Stimulated activated CD8-positive, alpha-beta memory T cell treated with anti-CD3 and anti-CD28 coated beads, Interleukin-15, amount 100 ng/mL, for 1 hour (primary cell): Measurements from ENCODE around the gene CES2.
"Not testable (repeated sequence)": the region's sequence is repeated elsewhere in the genome, so short reads cannot be mapped to it uniquely, and the experiment has no call there.

Experiments used
- DNase-seq: peaks from one replicate; pipeline ENCODE4 v3.0.0-alpha.2; 2020; ENCODE audit warnings: low read depth

CES2 gene

GRCh38 chr16:66934839-66935313, 440 bp upstream of the CES2 start:
- not testable (repeated sequence) for DNase-seq

GRCh38 chr16:66936462-66936861, 1.1 kb downstream of the CES2 start:
- DNase-seq: no peak

DNA sequence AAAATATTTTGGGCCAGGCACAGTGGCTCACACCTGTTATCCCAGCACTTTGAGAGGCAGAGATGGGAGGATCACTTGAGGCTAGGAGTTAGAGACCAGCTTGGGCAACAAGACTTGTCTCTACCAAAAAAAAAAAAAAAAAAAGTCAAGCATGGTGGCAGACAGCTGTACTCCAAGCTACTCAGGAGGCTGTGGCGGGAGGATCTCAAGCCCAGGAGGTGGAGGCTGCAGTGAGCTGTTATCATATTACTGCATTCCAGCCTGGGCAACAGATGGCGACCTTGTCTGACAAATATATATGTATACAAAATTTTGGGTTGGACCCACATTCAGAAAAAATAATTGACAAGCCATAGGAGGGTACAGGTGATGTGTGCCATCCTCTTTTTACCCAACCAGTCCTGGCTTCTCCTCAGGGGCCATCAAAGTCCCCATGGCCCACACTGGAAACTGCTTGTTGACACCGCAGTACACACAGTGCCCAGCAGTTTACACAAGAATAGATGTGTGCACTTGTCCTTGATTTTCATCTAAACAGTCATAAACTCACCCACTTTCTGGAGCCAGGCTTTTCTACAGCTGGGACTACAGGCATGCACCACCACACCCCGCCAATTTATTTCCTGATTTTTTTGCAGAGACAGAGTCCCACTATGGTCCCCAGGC, 1.7 kb downstream of the CES2 start:
- no peak for DNase-seq

- DNase-seq: no peak
Observed at GRCh38 chr16:66937725-66938337, 2.5 kb downstream of the CES2 start.

DNA sequence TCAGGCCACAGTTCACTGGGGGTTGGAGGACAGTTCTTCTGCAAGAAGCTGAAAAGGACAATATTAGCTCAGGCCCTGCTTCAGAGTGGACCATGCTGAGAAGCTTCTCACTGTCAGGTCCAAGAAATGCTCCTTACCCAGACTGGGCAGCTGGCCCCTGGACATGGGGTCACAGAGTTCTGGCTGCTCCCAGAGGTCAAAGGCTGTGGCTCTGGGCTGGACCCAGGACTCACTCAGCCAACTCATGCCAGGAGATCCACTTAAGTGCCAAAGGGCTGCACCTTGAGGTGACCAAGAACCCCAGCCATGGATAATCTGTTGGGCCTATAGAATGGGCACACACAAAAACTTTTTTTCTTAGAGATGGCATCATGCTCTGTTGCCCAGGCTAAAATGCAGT, 4.0 kb downstream of the CES2 start:
- no peak for DNase-seq

DNA sequence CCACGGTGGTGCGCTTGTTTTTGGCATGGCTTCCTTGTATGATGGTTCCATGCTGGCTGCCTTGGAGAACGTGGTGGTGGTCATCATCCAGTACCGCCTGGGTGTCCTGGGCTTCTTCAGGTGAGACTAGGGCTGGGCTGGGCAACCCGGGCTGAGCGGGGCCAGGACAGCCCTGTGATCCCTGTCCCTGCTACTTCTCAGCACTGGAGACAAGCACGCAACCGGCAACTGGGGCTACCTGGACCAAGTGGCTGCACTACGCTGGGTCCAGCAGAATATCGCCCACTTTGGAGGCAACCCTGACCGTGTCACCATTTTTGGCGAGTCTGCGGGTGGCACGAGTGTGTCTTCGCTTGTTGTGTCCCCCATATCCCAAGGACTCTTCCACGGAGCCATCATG, 4.9 kb downstream of the CES2 start:
- no peak for DNase-seq

DNA sequence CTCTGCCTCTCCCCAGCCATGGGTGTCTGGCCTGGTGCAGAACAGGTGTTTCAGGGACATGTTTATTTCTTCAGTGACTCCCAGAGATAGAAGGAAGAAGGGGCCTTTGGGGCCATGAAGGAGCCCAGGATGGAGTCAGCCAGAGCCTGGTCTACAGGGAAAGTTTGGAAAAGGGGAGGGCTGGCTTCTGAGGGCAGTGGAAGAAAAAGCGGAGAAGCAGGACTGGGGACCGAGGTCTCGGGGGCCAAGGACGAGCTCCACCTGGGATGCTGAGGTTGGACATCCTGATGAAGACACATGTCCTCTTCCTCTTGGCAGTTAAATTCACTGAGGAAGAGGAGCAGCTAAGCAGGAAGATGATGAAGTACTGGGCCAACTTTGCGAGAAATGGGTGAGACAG, 7.7 kb downstream of the CES2 start:
- no peak for DNase-seq

DNA sequence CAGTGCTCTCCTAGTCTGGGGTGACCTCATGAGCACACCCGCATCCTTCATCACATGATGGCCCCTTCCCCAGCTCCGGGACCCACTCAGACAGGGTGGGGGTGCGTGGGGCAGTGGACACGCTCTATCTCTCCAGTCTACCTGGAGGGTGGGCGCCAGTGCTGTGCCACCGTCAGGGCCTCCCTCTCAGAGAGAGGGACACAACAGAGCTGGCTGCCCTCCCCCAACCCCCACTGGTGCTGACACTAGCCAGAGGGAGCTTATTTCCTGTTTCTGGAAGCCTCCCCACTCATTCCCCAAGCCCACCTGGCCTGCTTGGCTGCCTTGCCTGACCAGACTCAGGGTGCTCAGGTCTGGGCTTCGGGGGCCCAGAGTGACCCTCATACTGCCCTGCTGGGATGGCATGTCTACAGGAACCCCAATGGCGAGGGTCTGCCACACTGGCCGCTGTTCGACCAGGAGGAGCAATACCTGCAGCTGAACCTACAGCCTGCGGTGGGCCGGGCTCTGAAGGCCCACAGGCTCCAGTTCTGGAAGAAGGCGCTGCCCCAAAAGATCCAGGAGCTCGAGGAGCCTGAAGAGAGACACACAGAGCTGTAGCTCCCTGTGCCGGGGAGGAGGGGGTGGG, 8.2 kb downstream of the CES2 start:
- no peak for DNase-seq

GRCh38 chr16:66944054-66944441, 8.7 kb downstream of the CES2 start:
- DNase-seq: no peak

- DNase-seq: not testable (repeated sequence)
Observed at GRCh38 chr16:66944971-66945370, 9.7 kb downstream of the CES2 start.

- no peak for DNase-seq
Observed at GRCh38 chr16:66945939-66946338, 10.6 kb downstream of the CES2 start.

- no peak for DNase-seq
Observed at GRCh38 chr16:66946541-66946940, 11.2 kb downstream of the CES2 start.

DNA sequence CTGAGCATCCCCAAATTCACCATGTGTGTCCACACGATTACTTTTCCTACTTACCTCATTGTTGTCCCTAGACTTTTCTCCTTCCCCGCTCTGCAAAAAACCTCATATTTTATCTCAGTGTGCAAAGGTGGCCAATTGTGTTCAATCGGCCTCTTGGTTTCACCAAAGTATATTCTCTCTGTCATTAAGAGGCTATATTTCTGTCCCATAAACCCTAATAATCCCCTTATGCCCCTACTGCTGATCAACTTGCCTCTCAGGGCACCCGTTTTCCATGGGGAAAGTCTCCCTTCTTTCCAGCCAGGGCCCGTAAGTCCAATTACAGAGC, 11.6 kb downstream of the CES2 start:
- no peak for DNase-seq

DNA sequence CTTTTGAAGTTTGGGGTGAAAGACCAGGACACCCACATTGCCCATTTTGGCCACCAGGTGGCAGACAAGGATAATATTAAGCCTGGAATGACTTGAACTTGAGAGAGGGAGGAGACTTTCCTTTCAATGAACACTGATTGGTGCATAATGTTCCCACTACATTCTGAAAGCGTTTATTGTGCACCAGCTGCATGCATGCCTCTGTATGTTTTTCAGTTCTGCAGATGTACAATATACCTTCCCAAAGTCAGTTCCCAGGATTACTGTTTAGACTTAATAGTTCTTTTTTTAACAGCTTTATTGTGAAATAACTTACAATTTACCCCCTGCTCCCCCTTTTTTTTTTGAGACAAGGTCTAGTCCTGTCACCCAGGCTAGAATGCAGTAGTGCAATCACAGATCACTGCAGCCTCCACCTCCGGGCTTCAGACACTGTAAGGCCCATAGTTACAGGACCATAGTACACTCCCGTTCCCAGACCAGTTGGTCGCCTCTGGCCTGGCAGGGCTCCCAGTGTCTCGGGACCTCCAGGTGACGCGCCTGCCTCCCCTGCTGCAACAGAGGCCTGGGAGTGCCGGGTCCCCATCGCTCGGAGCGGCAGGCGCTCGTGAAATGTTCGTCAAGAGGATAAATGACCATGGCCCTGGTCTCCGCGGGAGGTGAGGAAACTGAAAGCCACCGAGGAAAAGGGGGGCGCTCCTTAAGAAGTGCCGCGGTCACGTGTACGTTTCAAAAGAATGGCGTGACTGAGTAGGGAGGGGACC, 12.2 kb downstream of the CES2 start:
- DNase-seq: peak; percentile 74

DNA sequence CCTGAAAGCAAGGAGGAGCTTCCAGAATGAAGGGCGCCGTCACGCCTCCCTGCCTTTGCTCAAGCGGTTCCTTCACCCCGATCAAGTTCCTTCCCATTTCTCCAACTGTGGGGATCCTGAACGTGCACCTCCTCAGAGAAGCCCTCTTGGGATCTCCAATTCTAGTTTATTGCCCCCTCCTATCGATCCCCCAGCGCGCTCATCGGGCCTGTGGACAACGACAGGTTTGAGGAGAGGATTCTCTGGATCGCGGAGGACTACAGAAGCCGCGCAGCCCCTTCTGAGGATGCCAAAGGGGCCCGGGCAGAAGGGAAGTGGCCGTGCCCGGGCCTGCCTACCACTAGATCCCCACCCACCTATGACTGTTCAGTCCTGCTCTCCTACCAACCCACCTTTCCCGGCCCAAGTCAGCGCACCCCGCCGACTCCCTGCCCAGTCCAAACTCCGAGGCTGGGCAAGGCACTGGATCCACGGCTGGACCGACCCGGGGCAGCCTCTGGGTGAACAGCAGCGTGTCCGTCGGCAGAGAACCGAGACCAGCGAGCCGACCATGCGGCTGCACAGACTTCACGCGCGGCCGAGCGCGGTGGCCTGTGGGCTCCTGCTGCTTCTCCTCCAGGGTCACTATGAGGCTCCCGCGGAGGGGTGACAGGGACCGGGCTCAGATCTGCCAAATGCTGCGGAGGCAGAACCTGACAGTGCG, 13.0 kb downstream of the CES2 start:
- no peak for DNase-seq

- DNase-seq: no peak
Observed at GRCh38 chr16:66948837-66949225, 13.5 kb downstream of the CES2 start.

DNA sequence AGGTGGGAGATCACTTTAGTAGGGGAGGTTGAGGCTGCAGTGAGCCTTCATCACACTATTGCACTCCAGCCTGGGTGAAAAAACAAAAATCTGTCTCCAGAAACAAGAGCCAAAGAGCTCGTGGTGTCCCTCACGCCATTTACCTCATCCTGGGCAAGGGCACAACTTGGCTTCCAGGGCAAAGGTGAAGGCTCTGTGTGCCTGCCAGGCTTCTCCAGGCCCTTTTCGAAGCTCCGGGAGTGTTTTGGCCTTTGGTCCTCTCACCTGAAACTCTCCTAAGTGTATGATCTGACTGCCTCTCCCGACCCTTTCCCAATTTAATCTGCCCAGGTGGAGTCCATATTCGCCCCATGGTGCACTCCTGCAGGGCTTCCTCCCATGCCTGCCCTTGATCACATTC, 14.2 kb downstream of the CES2 start:
- DNase-seq: no peak

DNA sequence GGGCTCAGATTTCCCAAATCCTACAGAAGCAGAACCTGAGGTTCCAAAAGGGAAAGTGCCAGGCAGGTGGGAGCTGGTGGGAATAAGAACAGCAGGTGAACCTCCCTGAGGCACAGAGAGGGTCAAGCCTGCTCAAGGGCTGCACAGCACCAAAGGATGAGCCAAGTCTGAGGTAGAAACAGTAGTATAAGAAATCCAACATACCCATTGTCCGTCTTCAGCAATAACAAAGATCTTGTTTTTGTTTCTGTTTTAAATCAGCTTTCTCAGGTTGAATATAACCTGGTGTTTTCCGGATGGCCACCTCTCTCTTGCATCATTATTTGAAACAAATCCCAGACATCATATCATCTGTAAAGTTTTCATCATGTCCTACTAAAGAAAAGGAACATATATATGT, 15.1 kb downstream of the CES2 start:
- no peak for DNase-seq

- no peak for DNase-seq
Observed at GRCh38 chr16:66950971-66951790, 15.9 kb downstream of the CES2 start.

DNA sequence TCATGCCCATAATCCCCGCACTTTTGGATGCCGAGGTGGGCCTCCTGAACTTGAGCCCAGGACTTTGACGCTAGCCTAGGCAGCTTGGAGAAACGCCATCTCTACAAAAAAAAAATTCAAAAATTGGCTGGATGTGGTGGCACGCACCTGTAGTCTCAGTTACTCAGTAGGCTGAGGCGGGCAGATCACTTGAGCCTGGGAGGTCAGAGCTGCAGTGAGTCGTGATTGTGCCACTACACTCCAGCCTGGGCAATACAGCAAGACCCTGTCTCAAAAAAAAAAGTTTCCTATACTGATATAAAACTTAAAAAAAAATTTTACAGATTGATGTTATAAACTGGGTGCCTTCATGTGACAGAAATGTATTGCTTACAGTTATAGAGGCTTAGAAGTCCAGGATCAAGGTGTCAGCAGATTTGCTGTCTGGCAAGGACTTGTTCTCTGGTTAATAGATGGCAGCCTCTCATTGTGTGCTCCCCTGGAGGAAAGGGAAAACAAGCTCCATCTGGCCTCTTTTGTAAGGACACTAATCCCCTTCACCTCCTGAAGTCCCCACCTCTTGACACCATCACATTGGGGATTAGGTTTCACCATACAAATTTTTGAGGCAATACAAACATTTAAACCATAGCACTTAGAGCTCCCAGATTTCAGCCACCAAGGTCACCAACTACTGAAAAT, 17.3 kb downstream of the CES2 start:
- DNase-seq: no peak
